Measurements from ENCODE around the gene EYA3.

EYA3 gene

GRCh38 chr1:28085129-28085528 is 3.3 kb downstream of the EYA3 start:
- H3K4me3 ChIP-seq (ENCODE audit: low read length), result no peak overlapping the region
- DNase-seq (ENCODE audit: low read depth), result no peak
- TF ChIP-seq CTCF (conservative IDR thresholded peaks at IDR 0.05; ENCODE audit: low read depth, low read length), result no peak

- H3K4me3 ChIP-seq (ENCODE audit: low read length), result no peak overlapping the region
- DNase-seq (ENCODE audit: low read depth), result no peak
- TF ChIP-seq CTCF (conservative IDR thresholded peaks at IDR 0.05; ENCODE audit: low read depth, low read length), result no peak
These were observed 4.5 kb downstream of the EYA3 start for GRCh38 chr1:28083876-28084275.

GRCh38 chr1:28078680-28079626 is 9.5 kb downstream of the EYA3 start:
- TF ChIP-seq CTCF (conservative IDR thresholded peaks at IDR 0.05; ENCODE audit: low read depth, low read length), result no peak
- peak; percentile 90 for DNase-seq (ENCODE audit: low read depth)
- no peak overlapping the region for H3K4me3 ChIP-seq (ENCODE audit: low read length)

GRCh38 chr1:28078262-28078661 is 10.1 kb downstream of the EYA3 start:
- no peak overlapping the region for H3K4me3 ChIP-seq (ENCODE audit: low read length)
- no peak for DNase-seq (ENCODE audit: low read depth)
- no peak for TF ChIP-seq CTCF (conservative IDR thresholded peaks at IDR 0.05; ENCODE audit: low read depth, low read length)

- no peak overlapping the region for H3K4me3 ChIP-seq (ENCODE audit: low read length)
- no peak for DNase-seq (ENCODE audit: low read depth)
- no peak for TF ChIP-seq CTCF (conservative IDR thresholded peaks at IDR 0.05; ENCODE audit: low read depth, low read length)
These were observed 13.4 kb downstream of the EYA3 start for GRCh38 chr1:28074892-28075511.

GRCh38 chr1:28073867-28074266 is 14.5 kb downstream of the EYA3 start:
- H3K4me3 ChIP-seq (ENCODE audit: low read length), result no peak overlapping the region
- no peak for DNase-seq (ENCODE audit: low read depth)
- no peak for TF ChIP-seq CTCF (conservative IDR thresholded peaks at IDR 0.05; ENCODE audit: low read depth, low read length)

Measured in retinal pigment epithelial cell (primary cell).